NCI-H526 (cell line): ENCODE measurements around the gene PNN.

Experiments
- DNase-seq, 2 experiments: peaks; one replicate each; lab custom pipeline; 2025; lab: John Stamatoyannopoulos, UW

The PNN gene

GRCh38 chr14:39229601-39230110 lies 54.6 kb downstream of the PNN start:
- DNase-seq, result no peak

- no peak for DNase-seq
Measured at GRCh38 chr14:39230416-39231035, 55.5 kb downstream of the PNN start.

GRCh38 chr14:39231751-39232553 lies 56.9 kb downstream of the PNN start:
- DNase-seq, result peak in 1 of 2 experiments; percentile 46
